Naive thymus-derived CD4-positive, alpha-beta T cell (primary cell): Measurements from ENCODE around the gene DUSP5. TPM values are rescaled to one million over a fixed set of nuclear protein-coding genes. Genes with fewer than 3 reads are reported as not detected.

Experiments
- ATAC-seq: fragments of 150-1000 bp; cut with Tn5 transposase; 2 replicates; pipeline ENCODE4 v1.10.0; 2021; ENCODE audit warnings: mild to moderate bottlenecking, moderate library complexity
- CTCF ChIA-PET: fragments of 350-600 bp; sonication (Branson Sonifier 250); formaldehyde crosslinking; loops from one replicate; lab custom pipeline; 2021; ENCODE audit warnings: antibody characterized with exemption; lab: Charles Lee
- POLR2A ChIA-PET: fragments of 350-600 bp; sonication (Branson Sonifier 250); formaldehyde crosslinking; loops from one replicate; lab custom pipeline; 2021; ENCODE audit warnings: antibody characterized with exemption, inconsistent platforms; lab: Charles Lee
- DNase-seq, 9 donors: peaks; one replicate each; pipeline versions ENCODE4 v3.0.0 to v3.0.0-alpha.2; 2020 to 2022; ENCODE audit warnings: mixed read lengths in 1 of 9
- H3K27ac ChIP-seq: one replicate; pipeline ENCODE4 v1.7.0; 2013; ENCODE audit warnings: mild to moderate bottlenecking, low read depth, low read length, moderate library complexity
- H3K27me3 ChIP-seq, 2 donors: one replicate each; pipeline ENCODE4 v1.7.0; 2013; ENCODE audit warnings: low read length in 2 of 2, mild to moderate bottlenecking in 2 of 2, moderate library complexity in 2 of 2; ENCODE audit not compliant: control insufficient read depth in 2 of 2, insufficient read depth in 2 of 2
- H3K36me3 ChIP-seq, 3 experiments: 1 replicate in 2 of 3; 2 replicates in 1 of 3; pipeline ENCODE4 v1.7.0; 2013; ENCODE audit warnings: low read length in 3 of 3, mild to moderate bottlenecking in 3 of 3, moderate library complexity in 1 of 3; ENCODE audit not compliant: insufficient read depth in 3 of 3, control insufficient read depth in 2 of 3
- H3K4me1 ChIP-seq, 2 donors: one replicate each; pipeline ENCODE4 v1.7.0; 2013; ENCODE audit warnings: low read length in 2 of 2, mild to moderate bottlenecking in 2 of 2, moderate library complexity in 1 of 2; ENCODE audit not compliant: control insufficient read depth in 2 of 2, insufficient read depth in 2 of 2
- H3K4me3 ChIP-seq: 2 replicates; pipeline ENCODE4 v1.7.0; 2013; ENCODE audit warnings: mild to moderate bottlenecking, low read length
- H3K9me3 ChIP-seq, 3 experiments: 1 replicate in 2 of 3; 2 replicates in 1 of 3; pipeline ENCODE4 v1.7.0; 2013; ENCODE audit warnings: low read length in 3 of 3; ENCODE audit not compliant: control insufficient read depth in 2 of 3
- H3K27ac Mint-ChIP-seq, 9 donors: one replicate each; pipeline ENCODE4 v1.8.0; 2020 to 2022; ENCODE audit warnings: mixed read lengths in 9 of 9, mild to moderate bottlenecking in 8 of 9, moderate library complexity in 5 of 9, inconsistent platforms in 2 of 9
- H3K27me3 Mint-ChIP-seq, 5 donors: one replicate each; pipeline ENCODE4 v1.8.0; 2021 to 2022; ENCODE audit warnings: mixed read lengths in 5 of 5, mild to moderate bottlenecking in 1 of 5
- H3K36me3 Mint-ChIP-seq, 5 donors: one replicate each; pipeline ENCODE4 v1.8.0; 2020 to 2022; ENCODE audit warnings: mixed read lengths in 5 of 5, mild to moderate bottlenecking in 3 of 5, inconsistent platforms in 1 of 5
- H3K4me1 Mint-ChIP-seq, 7 donors: one replicate each; pipeline ENCODE4 v1.8.0; 2020 to 2022; ENCODE audit warnings: mixed read lengths in 7 of 7, mild to moderate bottlenecking in 3 of 7, inconsistent platforms in 1 of 7
- H3K4me3 Mint-ChIP-seq, 10 donors: one replicate each; pipeline ENCODE4 v1.8.0; 2020 to 2022; ENCODE audit warnings: mild to moderate bottlenecking in 10 of 10, mixed read lengths in 10 of 10, moderate library complexity in 6 of 10, inconsistent platforms in 2 of 10
- H3K9me3 Mint-ChIP-seq, 11 donors: one replicate each; pipeline ENCODE4 v1.8.0; 2020 to 2022; ENCODE audit warnings: mixed read lengths in 11 of 11, mild to moderate bottlenecking in 4 of 11, inconsistent platforms in 1 of 11, moderate library complexity in 1 of 11
- intact Hi-C, 2 donors: fragments of 100-400 bp; cut with micrococcal nuclease; formaldehyde crosslinking; loops; one replicate each; pipeline ENCODE4 v1.15.1; 2023
- polyA plus RNA-seq, 2 donors: library from polyadenylated mRNA; unstranded; fragments of 300-500 nt; fragmentation: Illumina TruSeq; gene quantifications; one replicate each; pipeline ENCODE4 v1.2.3, GENCODE V29; 2021
- total RNA-seq, 6 experiments: library from RNA in 5 of 6; stranded (reverse) in 5 of 6; gene quantifications; 1 replicate in 5 of 6; 2 replicates in 1 of 6; pipeline ENCODE4 v1.2.3 and lab custom pipeline; 2021 to 2026

DUSP5 gene
- total and polyA plus RNA-seq, 7 experiments from 2014 or later, result 0.17 to 57.2 (median 0.51) TPM

GRCh38 chr10:110522365-110522988 is 24.8 kb downstream of the DUSP5 start:
- no peaks in the 10 kb centered on the region for H3K9me3 Mint-ChIP-seq
- H3K27ac Mint-ChIP-seq, result peak overlapping the region in 1 of 9 donors; percentile 40
- peak overlapping the region in 1 of 10 donors; percentile 37 for H3K4me3 Mint-ChIP-seq
- intact Hi-C loops, result no loop called here
- peaks cover 0 to 38% (median 0%) of the 10 kb centered on the region in 7 donors for H3K4me1 Mint-ChIP-seq
- H3K4me3 ChIP-seq, result no peak overlapping the region
- H3K27me3 ChIP-seq, result no peaks in the 10 kb centered on the region
- ChIA-PET POLR2A (no interaction called here), CTCF (no interaction called here)
- no peak for ATAC-seq
- H3K36me3 ChIP-seq, result no peaks in the 10 kb centered on the region
- H3K36me3 Mint-ChIP-seq, result peaks cover 0 to 22% (median 0%) of the 10 kb centered on the region in 5 donors
- no peak for DNase-seq
- H3K27ac ChIP-seq, result no peak overlapping the region
- no peaks in the 10 kb centered on the region for H3K27me3 Mint-ChIP-seq
- H3K9me3 ChIP-seq, result no peaks in the 10 kb centered on the region
- H3K4me1 ChIP-seq, result peaks cover 0 to 6% of the 10 kb centered on the region in 2 donors

DNA sequence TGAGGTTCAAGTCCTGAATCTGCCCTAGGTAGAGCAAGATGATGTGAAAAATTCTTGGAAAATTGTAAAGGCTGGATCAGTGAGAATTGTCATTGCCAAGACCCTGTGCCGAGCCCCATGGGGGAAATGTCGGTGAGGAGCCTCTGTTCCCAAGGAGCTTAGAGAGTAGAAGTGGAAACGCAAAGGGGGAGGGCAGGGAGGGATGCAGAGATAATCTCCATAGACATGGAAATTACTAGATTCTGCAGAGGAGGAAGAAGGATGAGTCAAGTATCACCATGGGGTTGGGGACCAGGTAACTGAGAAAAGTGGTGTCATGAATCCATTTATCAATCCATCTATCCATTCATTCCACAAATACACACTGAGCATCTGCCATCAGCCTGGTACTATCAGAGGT is 26.0 kb downstream of the DUSP5 start:
- POLR2A ChIA-PET, result no interaction called here
- no peaks in the 10 kb centered on the region for H3K9me3 Mint-ChIP-seq
- H3K27ac Mint-ChIP-seq, result no peak overlapping the region

GRCh38 chr10:110524179-110524858 is 26.6 kb downstream of the DUSP5 start:
- intact Hi-C loops, result no loop called here
- ATAC-seq (no peak), DNase-seq (no peak)
- H3K4me3 Mint-ChIP-seq, result no peak overlapping the region
- no peaks in the 10 kb centered on the region for H3K9me3 ChIP-seq
- ChIA-PET POLR2A (no interaction called here), CTCF (no interaction called here)
- peaks cover 0 to 22% (median 0%) of the 10 kb centered on the region in 5 donors for H3K36me3 Mint-ChIP-seq
- H3K27ac Mint-ChIP-seq, result no peak overlapping the region
- no peaks in the 10 kb centered on the region for H3K9me3 Mint-ChIP-seq
- H3K27me3 ChIP-seq, result no peaks in the 10 kb centered on the region
- peaks cover 5 to 16% of the 10 kb centered on the region in 2 donors for H3K4me1 ChIP-seq
- H3K27ac ChIP-seq, result no peak overlapping the region
- H3K4me3 ChIP-seq, result no peak overlapping the region
- no peaks in the 10 kb centered on the region for H3K27me3 Mint-ChIP-seq
- peaks cover 6 to 55% (median 14%) of the 10 kb centered on the region in 7 donors for H3K4me1 Mint-ChIP-seq
- H3K36me3 ChIP-seq, result no peaks in the 10 kb centered on the region

More for the DNA sequence above, 26.0 kb downstream of the DUSP5 start:
- H3K4me3 ChIP-seq, result no peak overlapping the region
- no peaks in the 10 kb centered on the region for H3K36me3 ChIP-seq
- no peaks in the 10 kb centered on the region for H3K27me3 ChIP-seq
- Mint-ChIP-seq H3K27me3 (no peaks in the 10 kb centered on the region), H3K36me3 (peaks cover 0 to 22% (median 0%) of the 10 kb centered on the region in 5 donors), H3K4me3 (no peak overlapping the region), H3K4me1 (peaks cover under 1 to 50% (median 8%) of the 10 kb centered on the region in 7 donors)
- DNase-seq (no peak), ATAC-seq (no peak)
- intact Hi-C loops, result no loop called here
- no peak overlapping the region for H3K27ac ChIP-seq
- peaks cover 0 to 11% of the 10 kb centered on the region in 2 donors for H3K4me1 ChIP-seq
- no peaks in the 10 kb centered on the region for H3K9me3 ChIP-seq
- CTCF ChIA-PET, result no interaction called here

DNA sequence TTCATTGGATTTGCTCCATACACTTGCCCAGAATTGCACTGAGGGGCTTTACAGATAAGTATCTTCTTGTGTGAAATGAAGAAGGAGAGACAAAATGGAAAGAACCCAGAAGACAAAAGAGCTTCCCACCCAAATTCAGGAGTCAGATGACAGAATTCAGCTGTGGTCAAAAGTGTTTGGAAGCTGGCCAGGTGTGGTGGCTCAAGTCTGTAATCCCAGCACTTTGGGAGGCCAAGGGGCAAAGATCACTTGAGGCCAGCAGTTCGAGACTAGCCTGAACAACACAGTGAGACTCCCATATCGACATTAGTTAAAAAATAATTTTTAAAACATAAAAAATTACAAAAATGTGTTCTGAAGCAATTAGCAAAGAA is 27.1 kb downstream of the DUSP5 start:
- Mint-ChIP-seq H3K36me3 (peaks cover 0 to 20% (median 0%) of the 10 kb centered on the region in 5 donors), H3K27ac (no peak overlapping the region), H3K4me1 (peaks cover 7 to 61% (median 19%) of the 10 kb centered on the region in 7 donors), H3K4me3 (no peak overlapping the region), H3K9me3 (no peaks in the 10 kb centered on the region), H3K27me3 (no peaks in the 10 kb centered on the region)
- intact Hi-C loops, result no loop called here
- ATAC-seq (no peak), DNase-seq (no peak)
- Histone ChIP-seq H3K4me3 (no peak overlapping the region), H3K36me3 (no peaks in the 10 kb centered on the region), H3K27me3 (no peaks in the 10 kb centered on the region), H3K27ac (no peak overlapping the region), H3K9me3 (no peaks in the 10 kb centered on the region), H3K4me1 (peaks cover 9 to 21% of the 10 kb centered on the region in 2 donors)
- ChIA-PET CTCF (no interaction called here), POLR2A (no interaction called here)

DNA sequence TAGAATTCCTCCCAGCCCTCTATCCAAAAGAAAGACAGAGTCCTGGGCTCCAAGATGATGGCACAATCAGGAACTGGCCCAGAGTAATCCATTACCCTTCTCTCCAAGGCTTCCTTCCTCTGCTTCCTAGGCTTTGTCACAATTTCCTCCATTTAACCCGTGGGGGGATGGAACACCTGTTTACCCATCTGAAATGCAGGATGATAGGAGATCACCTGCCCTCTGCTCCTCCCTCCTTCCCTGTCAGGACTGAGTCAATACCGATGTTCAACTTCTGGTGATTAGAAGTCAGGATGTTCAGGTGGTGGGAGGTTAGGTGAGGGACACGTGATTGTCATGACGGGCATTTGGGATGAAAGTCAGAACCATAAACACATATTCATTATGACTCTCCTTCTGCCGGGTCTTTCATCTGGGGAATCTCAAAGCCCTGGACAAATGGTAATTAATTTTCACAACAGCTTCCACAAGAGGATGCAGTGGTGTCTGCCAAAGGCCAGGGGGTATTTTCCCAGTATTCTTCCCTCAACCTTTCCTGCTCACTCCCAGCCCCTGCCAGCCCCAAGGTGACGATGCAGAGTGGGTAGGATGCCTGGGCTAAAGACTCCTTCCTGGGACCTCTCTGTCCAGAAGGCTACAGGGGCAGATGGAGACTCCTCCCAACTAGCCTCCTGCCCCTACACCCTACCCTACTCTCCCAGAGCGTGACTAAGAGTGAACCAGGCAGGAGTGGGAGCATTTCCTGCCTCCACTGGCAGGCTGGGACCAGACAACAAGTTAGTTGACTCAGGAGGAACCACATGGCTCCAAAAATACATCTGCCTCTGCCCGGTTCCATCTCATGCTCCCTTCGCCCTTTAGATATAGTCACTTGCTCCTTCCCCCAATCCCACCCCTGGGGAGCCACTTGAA is 27.9 kb downstream of the DUSP5 start:
- no peak overlapping the region for H3K4me3 ChIP-seq
- POLR2A ChIA-PET, result no interaction called here
- Mint-ChIP-seq H3K4me1 (peaks cover 7 to 67% (median 21%) of the 10 kb centered on the region in 7 donors), H3K36me3 (peaks cover 0 to 18% (median 0%) of the 10 kb centered on the region in 5 donors), H3K27ac (no peak overlapping the region), H3K9me3 (no peaks in the 10 kb centered on the region), H3K4me3 (no peak overlapping the region), H3K27me3 (no peaks in the 10 kb centered on the region)
- DNase-seq (no peak), ATAC-seq (no peak)
- H3K4me1 ChIP-seq, result peaks cover 9 to 27% of the 10 kb centered on the region in 2 donors
- H3K27ac ChIP-seq, result no peak overlapping the region
- H3K36me3 ChIP-seq, result no peaks in the 10 kb centered on the region
- no peaks in the 10 kb centered on the region for H3K27me3 ChIP-seq
- CTCF ChIA-PET, result no interaction called here
- intact Hi-C loops, result no loop called here
- no peaks in the 10 kb centered on the region for H3K9me3 ChIP-seq

DNA sequence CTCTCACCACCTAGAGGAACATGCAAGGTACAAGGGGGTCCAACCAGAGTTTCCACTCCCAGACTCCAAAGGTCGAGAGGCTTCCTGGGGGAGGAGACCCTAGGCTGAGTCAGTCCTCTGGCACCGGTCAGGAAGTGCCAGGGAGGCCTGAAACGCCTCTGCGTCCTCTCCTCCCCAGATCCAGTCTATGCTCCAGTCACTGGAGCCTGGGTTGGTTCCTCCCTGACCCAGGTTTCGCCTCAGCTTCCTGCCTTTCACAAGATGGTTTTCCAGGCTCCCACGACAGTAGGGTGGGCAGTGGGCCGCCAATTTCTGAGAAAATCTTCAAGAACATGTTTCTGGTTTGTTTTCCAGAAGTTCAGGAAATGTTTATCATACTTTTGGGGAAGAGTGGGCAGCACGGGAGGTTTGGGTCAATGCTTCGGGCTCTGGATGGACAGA is 30.0 kb downstream of the DUSP5 start:
- no peak for ATAC-seq
- no peaks in the 10 kb centered on the region for H3K36me3 ChIP-seq
- H3K4me3 Mint-ChIP-seq, result no peak overlapping the region
- H3K4me3 ChIP-seq, result no peak overlapping the region
- no peaks in the 10 kb centered on the region for H3K9me3 ChIP-seq
- ChIA-PET POLR2A (interaction anchor here (0.8 kb wide), 1 partner anchor 301 kb away, joined by 3 read pairs; no protein-coding TSS in a partner anchor), CTCF (no interaction called here)
- peaks cover 9 to 22% of the 10 kb centered on the region in 2 donors for H3K4me1 ChIP-seq
- intact Hi-C loops, result no loop called here
- peaks cover 7 to 66% (median 21%) of the 10 kb centered on the region in 7 donors for H3K4me1 Mint-ChIP-seq
- no peak for DNase-seq
- H3K27me3 Mint-ChIP-seq, result peaks cover 0 to 7% (median 0%) of the 10 kb centered on the region in 5 donors
- no peak overlapping the region for H3K27ac ChIP-seq
- H3K27me3 ChIP-seq, result no peaks in the 10 kb centered on the region
- H3K9me3 Mint-ChIP-seq, result no peaks in the 10 kb centered on the region
- no peak overlapping the region for H3K27ac Mint-ChIP-seq
- H3K36me3 Mint-ChIP-seq, result peaks cover 0 to 10% (median 0%) of the 10 kb centered on the region in 5 donors
